MM.1S (cell line): ENCODE results near the gene ADCY9.

Experiments
- DNase-seq: peaks from one replicate; pipeline ENCODE4 v3.0.0-alpha.2; 2015
- H2AFZ ChIP-seq: fragments of 300-600 bp; sonication (generic); 2 replicates; pipeline ENCODE4 v1.6.0; 2016; ENCODE audit warnings: antibody characterized with exemption, low read length
- H3F3A ChIP-seq: fragments of 300-600 bp; sonication (generic); 2 replicates; pipeline ENCODE4 v1.6.1; 2016; ENCODE audit warnings: mild to moderate bottlenecking, antibody characterized with exemption, low read length, moderate library complexity, mixed read lengths; ENCODE audit not compliant: insufficient read depth
- H3K27ac ChIP-seq: fragments of 300-600 bp; sonication (generic); 2 replicates; pipeline ENCODE4 v1.5.1; 2016; ENCODE audit warnings: mild to moderate bottlenecking, low read length
- H3K27me3 ChIP-seq: fragments of 300-600 bp; sonication (generic); replicated peaks from 2 replicates; pipeline ENCODE4 v1.6.0; 2016; ENCODE audit warnings: low read length; ENCODE audit not compliant: insufficient read depth
- H3K36me3 ChIP-seq: fragments of 300-600 bp; sonication (generic); replicated peaks from 2 replicates; pipeline ENCODE4 v1.6.1; 2016; ENCODE audit warnings: mild to moderate bottlenecking, low read length, mixed read lengths; ENCODE audit not compliant: insufficient read depth
- H3K4me1 ChIP-seq: fragments of 300-600 bp; sonication (generic); 2 replicates; pipeline ENCODE4 v1.6.1; 2016; ENCODE audit warnings: low read length, mixed read lengths
- H3K4me2 ChIP-seq: fragments of 300-600 bp; sonication (generic); 2 replicates; pipeline ENCODE4 v1.6.0; 2016; ENCODE audit warnings: low read depth, low read length
- H3K4me3 ChIP-seq: fragments of 300-600 bp; sonication (generic); 2 replicates; pipeline ENCODE4 v1.5.1; 2016; ENCODE audit warnings: low read length, mixed read lengths
- H3K79me2 ChIP-seq: fragments of 300-600 bp; sonication (generic); 2 replicates; pipeline ENCODE4 v1.6.1; 2016; ENCODE audit warnings: mixed run types, low read length, mixed read lengths
- H3K9ac ChIP-seq: fragments of 300-600 bp; sonication (generic); 2 replicates; pipeline ENCODE4 v1.6.1; 2016; ENCODE audit warnings: low read length, mixed read lengths
- H3K9me2 ChIP-seq: fragments of 300-600 bp; sonication (generic); replicated peaks from 2 replicates; pipeline ENCODE4 v1.6.1; 2016; ENCODE audit warnings: mild to moderate bottlenecking, low read length, mixed read lengths; ENCODE audit not compliant: insufficient read depth
- H3K9me3 ChIP-seq: fragments of 300-600 bp; sonication (generic); replicated peaks from 2 replicates; pipeline ENCODE4 v1.6.1; 2016; ENCODE audit warnings: mild to moderate bottlenecking, low read length, mixed read lengths; ENCODE audit not compliant: insufficient read depth
- H4K20me1 ChIP-seq: fragments of 300-600 bp; sonication (generic); 2 replicates; pipeline ENCODE4 v1.6.1; 2016; ENCODE audit warnings: mild to moderate bottlenecking, low read length, moderate library complexity, mixed read lengths; ENCODE audit not compliant: insufficient read depth
- EZH2 ChIP-seq: fragments of 300-600 bp; sonication (generic); optimal IDR thresholded peaks from 2 replicates; pipeline ENCODE3; 2017; ENCODE audit warnings: low read depth, mild to moderate bottlenecking, antibody characterized with exemption, low read length, mixed read lengths
- EZH2phosphoT487 ChIP-seq: fragments of 300-600 bp; sonication (generic); IDR thresholded peaks from 2 replicates; pipeline ENCODE4 v1.6.1; 2018; ENCODE audit warnings: antibody characterized with exemption, low read length
- TF ChIP-seq, protein P1 (sequence below): fragments of 300-600 bp; sonication (generic); IDR thresholded peaks from 2 replicates; pipeline ENCODE4 v1.5.1; 2016; ENCODE audit warnings: antibody characterized with exemption, low read length, mixed read lengths

The ADCY9 gene

DNA sequence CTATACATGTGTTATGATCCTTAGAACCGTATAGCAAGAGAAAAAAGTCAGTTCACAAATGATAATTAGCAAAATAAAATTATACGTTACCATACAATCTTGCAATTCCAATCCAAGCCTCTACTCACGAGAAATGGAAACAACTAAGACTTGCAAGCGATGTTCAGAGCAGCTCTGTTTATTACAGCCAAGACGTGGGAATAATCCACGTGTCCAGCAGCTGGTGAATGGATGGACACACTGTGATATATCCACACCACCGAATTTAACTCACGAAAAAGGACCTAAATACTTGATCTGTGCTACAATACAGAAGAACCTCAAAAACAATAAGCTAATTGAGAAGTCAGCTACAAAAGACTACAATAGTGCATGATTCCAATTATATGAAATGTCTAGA, 88.1 kb downstream of the ADCY9 start:
- Histone ChIP-seq H4K20me1 (no peaks in the 10 kb centered on the region), H3K4me2 (no peak overlapping the region), H3K79me2 (no peaks in the 10 kb centered on the region), H3K36me3 (no peaks in the 10 kb centered on the region), H3K9ac (no peak overlapping the region), H3K27me3 (peaks cover 20% of the 10 kb centered on the region), H3K27ac (no peak overlapping the region), H3K4me3 (no peak overlapping the region), H3K9me2 (no peaks in the 10 kb centered on the region), H3K4me1 (no peaks in the 10 kb centered on the region), H3K9me3 (no peaks in the 10 kb centered on the region), H3F3A (no peaks in the 10 kb centered on the region), H2AFZ (no peak overlapping the region)
- no peak for DNase-seq
- TF ChIP-seq, protein P1, sequence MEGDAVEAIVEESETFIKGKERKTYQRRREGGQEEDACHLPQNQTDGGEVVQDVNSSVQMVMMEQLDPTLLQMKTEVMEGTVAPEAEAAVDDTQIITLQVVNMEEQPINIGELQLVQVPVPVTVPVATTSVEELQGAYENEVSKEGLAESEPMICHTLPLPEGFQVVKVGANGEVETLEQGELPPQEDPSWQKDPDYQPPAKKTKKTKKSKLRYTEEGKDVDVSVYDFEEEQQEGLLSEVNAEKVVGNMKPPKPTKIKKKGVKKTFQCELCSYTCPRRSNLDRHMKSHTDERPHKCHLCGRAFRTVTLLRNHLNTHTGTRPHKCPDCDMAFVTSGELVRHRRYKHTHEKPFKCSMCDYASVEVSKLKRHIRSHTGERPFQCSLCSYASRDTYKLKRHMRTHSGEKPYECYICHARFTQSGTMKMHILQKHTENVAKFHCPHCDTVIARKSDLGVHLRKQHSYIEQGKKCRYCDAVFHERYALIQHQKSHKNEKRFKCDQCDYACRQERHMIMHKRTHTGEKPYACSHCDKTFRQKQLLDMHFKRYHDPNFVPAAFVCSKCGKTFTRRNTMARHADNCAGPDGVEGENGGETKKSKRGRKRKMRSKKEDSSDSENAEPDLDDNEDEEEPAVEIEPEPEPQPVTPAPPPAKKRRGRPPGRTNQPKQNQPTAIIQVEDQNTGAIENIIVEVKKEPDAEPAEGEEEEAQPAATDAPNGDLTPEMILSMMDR = no peak
- no peak for TF ChIP-seq EZH2
- no peak for TF ChIP-seq EZH2phosphoT487

DNA sequence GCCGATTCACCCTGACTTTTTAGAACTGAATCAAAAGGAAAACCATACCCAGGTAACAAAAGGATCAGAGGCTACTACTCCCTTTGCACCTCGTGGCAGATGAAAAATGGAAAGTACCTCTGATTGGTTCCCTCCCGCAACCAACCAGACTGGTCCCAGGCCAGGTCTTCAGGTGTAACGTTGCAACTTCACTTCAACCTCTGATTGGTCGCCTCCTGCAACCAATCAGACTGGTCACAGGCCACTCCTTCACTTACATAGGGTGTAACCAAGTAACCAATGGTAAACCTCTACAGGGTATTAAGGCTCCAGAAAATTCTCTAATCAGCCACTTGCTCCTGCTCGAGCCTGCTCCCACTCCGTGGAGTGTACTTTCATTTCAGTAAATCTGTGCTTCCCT, 89.4 kb downstream of the ADCY9 start:
- Histone ChIP-seq H3F3A (no peaks in the 10 kb centered on the region), H3K27me3 (peaks cover 16% of the 10 kb centered on the region), H4K20me1 (no peaks in the 10 kb centered on the region), H3K9ac (no peak overlapping the region), H3K9me3 (no peaks in the 10 kb centered on the region), H3K4me2 (peak overlapping the region; percentile 1; the same call in 1 of the 2 replicates), H3K4me3 (no peak overlapping the region), H2AFZ (no peak overlapping the region), H3K36me3 (no peaks in the 10 kb centered on the region), H3K79me2 (no peaks in the 10 kb centered on the region), H3K9me2 (no peaks in the 10 kb centered on the region), H3K4me1 (no peaks in the 10 kb centered on the region), H3K27ac (no peak overlapping the region)
- TF ChIP-seq, protein P1 = no peak
- TF ChIP-seq EZH2 (no peak), EZH2phosphoT487 (no peak)
- DNase-seq = peak; percentile 14

DNA sequence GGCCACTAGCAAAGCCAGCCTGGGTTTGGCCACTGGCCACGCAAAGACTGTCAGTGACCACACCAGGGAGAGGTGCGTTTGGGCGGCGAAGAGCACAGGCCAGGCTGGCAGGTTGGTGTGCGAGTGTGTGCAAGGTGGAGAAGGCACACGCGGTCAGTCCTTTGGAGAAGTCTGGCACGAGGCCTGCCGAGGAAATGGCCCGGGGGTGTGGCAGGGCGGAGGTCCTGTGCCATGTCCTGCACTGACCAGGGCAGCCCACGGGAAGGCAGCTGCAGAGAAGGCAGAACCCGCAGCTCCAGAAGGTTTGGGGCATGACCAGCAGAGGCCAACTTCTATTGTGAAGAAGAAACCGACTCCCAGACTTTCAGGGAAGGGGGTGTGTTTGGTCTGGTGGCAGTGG, 90.8 kb downstream of the ADCY9 start:
- H3F3A ChIP-seq = no peaks in the 10 kb centered on the region
- DNase-seq = no peak
- H2AFZ ChIP-seq = no peak overlapping the region
- H3K9ac ChIP-seq = no peak overlapping the region
- no peaks in the 10 kb centered on the region for H4K20me1 ChIP-seq
- H3K9me3 ChIP-seq = no peaks in the 10 kb centered on the region
- H3K27me3 ChIP-seq = peaks cover 6% of the 10 kb centered on the region; the same call in 1 of the 2 replicates
- no peaks in the 10 kb centered on the region for H3K9me2 ChIP-seq
- no peak for TF ChIP-seq EZH2
- TF ChIP-seq EZH2phosphoT487 = no peak
- TF ChIP-seq, protein P1 = no peak
- no peaks in the 10 kb centered on the region for H3K79me2 ChIP-seq
- H3K4me1 ChIP-seq = no peaks in the 10 kb centered on the region
- no peak overlapping the region for H3K27ac ChIP-seq
- H3K36me3 ChIP-seq = no peaks in the 10 kb centered on the region
- H3K4me3 ChIP-seq = no peak overlapping the region
- no peak overlapping the region for H3K4me2 ChIP-seq
